C4-2B (cell line): ENCODE data around the gene TNFRSF1A.

Experiments
- ZFX ChIP-seq: fragments of 450-650 bp; IDR thresholded peaks from 2 replicates; pipeline ENCODE4 v1.6.1; 2017
- TF ChIP-seq, protein P1 (sequence below): fragments of 450-650 bp; conservative IDR thresholded peaks from 2 replicates; pipeline ENCODE4 v1.5.1; 2017; ENCODE audit warnings: mild to moderate bottlenecking

DNA sequence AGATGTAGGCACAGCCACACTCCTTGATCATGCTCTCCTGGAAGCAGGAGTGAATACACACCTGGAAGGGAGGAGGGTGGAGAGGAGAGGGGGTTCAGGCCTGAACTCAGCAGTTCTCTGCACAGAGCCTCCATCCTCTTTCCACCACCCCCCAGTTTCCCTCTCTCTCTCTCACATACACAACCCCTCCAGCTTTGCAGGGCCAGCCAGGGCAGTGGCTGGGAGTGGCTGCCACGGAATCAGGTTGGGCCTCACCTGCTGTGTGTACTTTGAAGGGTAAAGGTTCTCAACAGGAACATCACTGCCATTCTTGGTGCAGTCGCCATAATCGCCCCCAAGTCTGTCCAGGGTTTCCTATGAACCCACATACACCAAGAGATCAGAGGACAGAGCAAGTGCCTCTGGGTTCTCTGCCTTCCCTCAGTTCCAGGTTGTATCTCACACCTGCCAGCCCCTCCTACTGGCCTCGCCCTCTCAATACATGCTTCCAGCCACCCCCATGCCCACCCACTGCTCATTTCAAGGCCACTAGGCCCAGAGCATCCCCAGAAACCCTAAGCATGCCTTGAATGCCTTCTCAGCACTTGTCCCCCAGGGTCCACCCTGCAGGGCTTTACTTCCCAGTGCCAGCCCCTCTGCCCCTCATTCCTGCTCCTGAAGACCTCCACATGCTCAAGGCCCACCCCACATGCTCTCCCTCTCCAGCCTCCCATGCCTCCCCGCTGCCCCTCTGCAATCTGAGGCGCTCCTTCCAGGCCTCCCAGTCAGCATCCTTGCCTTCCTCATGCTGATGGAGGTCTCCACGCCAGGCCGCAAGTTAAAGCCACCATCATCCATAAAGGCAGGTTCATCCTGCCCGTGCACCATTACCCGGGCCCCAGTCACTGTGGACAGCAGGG lies 12.9 kb upstream of the TNFRSF1A start:
- TF ChIP-seq, protein P1, sequence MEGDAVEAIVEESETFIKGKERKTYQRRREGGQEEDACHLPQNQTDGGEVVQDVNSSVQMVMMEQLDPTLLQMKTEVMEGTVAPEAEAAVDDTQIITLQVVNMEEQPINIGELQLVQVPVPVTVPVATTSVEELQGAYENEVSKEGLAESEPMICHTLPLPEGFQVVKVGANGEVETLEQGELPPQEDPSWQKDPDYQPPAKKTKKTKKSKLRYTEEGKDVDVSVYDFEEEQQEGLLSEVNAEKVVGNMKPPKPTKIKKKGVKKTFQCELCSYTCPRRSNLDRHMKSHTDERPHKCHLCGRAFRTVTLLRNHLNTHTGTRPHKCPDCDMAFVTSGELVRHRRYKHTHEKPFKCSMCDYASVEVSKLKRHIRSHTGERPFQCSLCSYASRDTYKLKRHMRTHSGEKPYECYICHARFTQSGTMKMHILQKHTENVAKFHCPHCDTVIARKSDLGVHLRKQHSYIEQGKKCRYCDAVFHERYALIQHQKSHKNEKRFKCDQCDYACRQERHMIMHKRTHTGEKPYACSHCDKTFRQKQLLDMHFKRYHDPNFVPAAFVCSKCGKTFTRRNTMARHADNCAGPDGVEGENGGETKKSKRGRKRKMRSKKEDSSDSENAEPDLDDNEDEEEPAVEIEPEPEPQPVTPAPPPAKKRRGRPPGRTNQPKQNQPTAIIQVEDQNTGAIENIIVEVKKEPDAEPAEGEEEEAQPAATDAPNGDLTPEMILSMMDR = no peak
- no peak for TF ChIP-seq ZFX
